IMR-90 (cell line): Measurements from ENCODE around the gene SDC3. TPM values are rescaled to one million over a fixed set of nuclear protein-coding genes. Genes with fewer than 3 reads are reported as not detected.

ENCODE experiments used
- ATAC-seq: fragments of 200-7000 bp; cut with Tn5 transposase; 2 replicates; pipeline ENCODE4 v1.9.1; 2020; ENCODE audit warnings: low read depth, mild to moderate bottlenecking, moderate library complexity
- BruUV-seq: library from RNA; stranded (reverse); fragments of 400-500 nt; replicated peaks from 2 replicates; lab custom pipeline; 2021; lab: Mats Ljungman, UMichigan
- CTCF ChIA-PET: fragments of 300-600 bp; formaldehyde crosslinking; extraction: SDS; loops from one replicate; lab custom pipeline; 2021; ENCODE audit warnings: antibody characterized with exemption; lab: Yijun Ruan, JAX
- POLR2A ChIA-PET: fragments of 300-600 bp; sonication (Branson Sonifier 250); formaldehyde crosslinking; loops from one replicate; lab custom pipeline; 2022; ENCODE audit warnings: antibody characterized with exemption; ENCODE audit not compliant: unreplicated experiment; lab: Charles Lee
- DNase-seq: peaks from one replicate; pipeline ENCODE4 v3.0.0; 2013
- H2AFZ ChIP-seq: replicated peaks from 2 replicates; pipeline ENCODE3; 2013; ENCODE audit warnings: low read length, mild to moderate bottlenecking; ENCODE audit not compliant: poor library complexity
- H2AK5ac ChIP-seq: 2 replicates; pipeline ENCODE4 v1.6.1; 2013; ENCODE audit warnings: low read depth, low read length, inconsistent platforms
- H2AK9ac ChIP-seq: replicated peaks from 2 replicates; pipeline ENCODE3; 2013; ENCODE audit warnings: mild to moderate bottlenecking, low read depth, low read length, moderate library complexity; ENCODE audit not compliant: poor library complexity
- H2BK120ac ChIP-seq: 2 replicates; pipeline ENCODE4 v1.6.1; 2013; ENCODE audit warnings: low read depth, low read length, inconsistent platforms
- H2BK15ac ChIP-seq: 3 replicates; pipeline ENCODE4 v1.6.1; 2013; ENCODE audit warnings: low read depth, low read length, inconsistent platforms
- H2BK20ac ChIP-seq: 2 replicates; pipeline ENCODE4 v1.6.1; 2013; ENCODE audit warnings: low read depth, mild to moderate bottlenecking, inconsistent platforms, low read length, moderate library complexity
- H2BK5ac ChIP-seq: 2 replicates; pipeline ENCODE4 v1.6.1; 2013; ENCODE audit warnings: mild to moderate bottlenecking, low read depth, low read length, inconsistent platforms; ENCODE audit not compliant: poor library complexity, severe bottlenecking
- H3K14ac ChIP-seq: replicated peaks from 2 replicates; pipeline ENCODE4 v1.6.1; 2013; ENCODE audit warnings: low read depth, low read length, inconsistent platforms
- H3K18ac ChIP-seq: 2 replicates; pipeline ENCODE4 v1.6.1; 2013; ENCODE audit warnings: low read depth, low read length, control low read depth
- H3K23ac ChIP-seq: 2 replicates; pipeline ENCODE4 v1.6.1; 2013; ENCODE audit warnings: low read depth, low read length, inconsistent platforms
- H3K27ac ChIP-seq: 2 replicates; pipeline ENCODE4 v1.5.1; 2013; ENCODE audit warnings: mild to moderate bottlenecking, control low read depth, low read length; ENCODE audit not compliant: insufficient read depth
- H3K27me3 ChIP-seq: 2 replicates; pipeline ENCODE4 v1.6.1; 2013; ENCODE audit warnings: low read length; ENCODE audit not compliant: control insufficient read depth, insufficient read depth
- H3K36me3 ChIP-seq: 2 replicates; pipeline ENCODE4 v1.6.1; 2013; ENCODE audit warnings: low read length, mixed read lengths; ENCODE audit not compliant: control insufficient read depth, insufficient read depth
- H3K4ac ChIP-seq: 2 replicates; pipeline ENCODE4 v1.6.1; 2013; ENCODE audit warnings: low read depth, low read length, inconsistent platforms
- H3K4me1 ChIP-seq: 2 replicates; pipeline ENCODE4 v1.6.1; 2013; ENCODE audit warnings: low read length, mixed read lengths; ENCODE audit not compliant: control insufficient read depth, insufficient read depth
- H3K4me2 ChIP-seq: 2 replicates; pipeline ENCODE4 v1.6.1; 2013; ENCODE audit warnings: low read depth, mild to moderate bottlenecking, control low read depth, low read length, moderate library complexity
- H3K4me3 ChIP-seq: 2 replicates; pipeline ENCODE4 v1.5.1; 2013; ENCODE audit warnings: low read depth, mild to moderate bottlenecking, control low read depth, low read length, moderate library complexity; ENCODE audit not compliant: insufficient read depth
- H3K56ac ChIP-seq: 2 replicates; pipeline ENCODE4 v1.6.1; 2013; ENCODE audit warnings: low read length, inconsistent platforms; ENCODE audit not compliant: insufficient read depth; ENCODE audit errors: extremely low read depth
- H3K79me1 ChIP-seq, 2 experiments: 2 replicates each; pipeline ENCODE4 v1.6.1; 2013; ENCODE audit warnings: low read length in 2 of 2, inconsistent platforms in 1 of 2, low read depth in 1 of 2
- H3K9ac ChIP-seq: 2 replicates; pipeline ENCODE4 v1.6.1; 2013; ENCODE audit warnings: low read depth, low read length, control low read depth
- H3K9me1 ChIP-seq: 2 replicates; pipeline ENCODE4 v1.6.1; 2013; ENCODE audit warnings: low read length, inconsistent platforms; ENCODE audit not compliant: insufficient read depth
- H3K9me3 ChIP-seq: 2 replicates; pipeline ENCODE4 v1.6.1; 2013; ENCODE audit warnings: low read length; ENCODE audit not compliant: control insufficient read depth, insufficient read depth
- H4K20me1 ChIP-seq: 2 replicates; pipeline ENCODE4 v1.6.1; 2013; ENCODE audit warnings: low read length, inconsistent platforms; ENCODE audit not compliant: insufficient read depth
- H4K5ac ChIP-seq: 2 replicates; pipeline ENCODE4 v1.6.1; 2013; ENCODE audit warnings: mild to moderate bottlenecking, low read depth, low read length, control low read depth
- H4K8ac ChIP-seq, 2 experiments: 2 replicates each; pipeline ENCODE4 v1.6.1; 2013; ENCODE audit warnings: low read depth in 2 of 2, low read length in 2 of 2, control low read depth in 1 of 2, inconsistent platforms in 1 of 2
- H4K91ac ChIP-seq: 2 replicates; pipeline ENCODE4 v1.6.1; 2013; ENCODE audit warnings: low read depth, low read length, inconsistent platforms; ENCODE audit not compliant: insufficient read depth
- BHLHE40 ChIP-seq: fragments of 150-350 bp; IDR thresholded peaks from 2 replicates; pipeline ENCODE4 v1.6.1; 2016; ENCODE audit warnings: mild to moderate bottlenecking, low read depth, low read length
- CEBPB ChIP-seq: IDR thresholded peaks from 2 replicates; pipeline ENCODE4 v1.6.1; 2012; ENCODE audit warnings: low read depth, low read length, improper control_type of control experiment
- CHD1 ChIP-seq: IDR thresholded peaks from 2 replicates; pipeline ENCODE4 v1.6.1; 2012; ENCODE audit warnings: low read depth, low read length, improper control_type of control experiment
- MAFK ChIP-seq: IDR thresholded peaks from 2 replicates; pipeline ENCODE4 v1.6.1; 2012; ENCODE audit warnings: low read depth, low read length, improper control_type of control experiment
- MAZ ChIP-seq: IDR thresholded peaks from 2 replicates; pipeline ENCODE4 v1.6.1; 2012; ENCODE audit warnings: low read depth, mild to moderate bottlenecking, low read length, improper control_type of control experiment, moderate library complexity, borderline replicate concordance
- NFE2L2 ChIP-seq: fragments of 150-350 bp; IDR thresholded peaks from 2 replicates; pipeline ENCODE4 v1.6.1; 2016; ENCODE audit warnings: low read depth, mild to moderate bottlenecking, low read length
- POLR2A ChIP-seq: IDR thresholded peaks from 2 replicates; pipeline ENCODE4 v1.6.1; 2012; ENCODE audit warnings: mild to moderate bottlenecking, low read depth, low read length
- RAD21 ChIP-seq: IDR thresholded peaks from 2 replicates; pipeline ENCODE4 v1.6.1; 2012; ENCODE audit warnings: low read length, improper control_type of control experiment
- RCOR1 ChIP-seq: IDR thresholded peaks from 2 replicates; pipeline ENCODE4 v1.6.1; 2012; ENCODE audit warnings: mild to moderate bottlenecking, low read length, improper control_type of control experiment; ENCODE audit not compliant: insufficient replicate concordance
- SMC3 ChIP-seq: fragments of 150-350 bp; IDR thresholded peaks from 2 replicates; pipeline ENCODE4 v1.6.1; 2016; ENCODE audit warnings: low read depth, mild to moderate bottlenecking, antibody characterized with exemption, low read length, moderate library complexity
- WGBS, 2 experiments: methylation state at CpG; one replicate each; pipeline versions ENCODE4 v1.1.5 to v1.1.7; 2013; ENCODE audit warnings: missing lambda C conversion rate in 2 of 2; ENCODE audit not compliant: insufficient read length in 1 of 2; ENCODE audit errors: extremely low coverage in 2 of 2; 5-methylcytosine and 5-hydroxymethylcytosine counted together
- dilution Hi-C: fragments of 300-500 bp; cut with HindIII; formaldehyde crosslinking; loops from one replicate; pipeline ENCODE4 v1.14.3; 2018; ENCODE audit warnings: low sequenced_read_pairs; ENCODE audit not compliant: unreplicated experiment
- in situ Hi-C: fragments of 300-500 bp; cut with MboI; formaldehyde crosslinking; loops from 3 replicates; pipeline ENCODE4 v1.14.3; 2019; ENCODE audit warnings: low sequenced_read_pairs, inconsistent platforms, mixed read lengths
- intact Hi-C: fragments of 100-400 bp; cut with micrococcal nuclease; formaldehyde crosslinking; loops from 2 replicates; pipeline ENCODE4 v1.10.0; 2022
- polyA plus RNA-seq, 3 experiments: library from polyadenylated mRNA; depleted of rRNA; stranded (reverse); fragments of >200 nt; gene quantifications; 2 replicates each; pipeline ENCODE4 v1.2.3, GENCODE V29; 2012; ENCODE audit warnings: low replicate concordance in 1 of 3
- total RNA-seq: library from RNA; depleted of rRNA; stranded (reverse); fragments of >200 nt; gene quantifications from 2 replicates; pipeline ENCODE4 v1.2.3, GENCODE V29; 2012
- TF ChIP-seq, protein P1 (sequence below): fragments of 150-350 bp; IDR thresholded peaks from 2 replicates; pipeline ENCODE4 v1.6.1; 2016; ENCODE audit warnings: low read depth, mild to moderate bottlenecking, low read length, moderate library complexity, borderline replicate concordance
- TF ChIP-seq, protein P2 (sequence below): fragments of 150-350 bp; IDR thresholded peaks from 2 replicates; pipeline ENCODE4 v1.6.1; 2017; ENCODE audit warnings: mild to moderate bottlenecking, antibody characterized with exemption, low read length, low read depth

The SDC3 gene
- total and polyA plus RNA-seq, 2 of the 4 experiments (the other 2 are of a cell fraction), result 13.1 to 71.5 TPM

DNA sequence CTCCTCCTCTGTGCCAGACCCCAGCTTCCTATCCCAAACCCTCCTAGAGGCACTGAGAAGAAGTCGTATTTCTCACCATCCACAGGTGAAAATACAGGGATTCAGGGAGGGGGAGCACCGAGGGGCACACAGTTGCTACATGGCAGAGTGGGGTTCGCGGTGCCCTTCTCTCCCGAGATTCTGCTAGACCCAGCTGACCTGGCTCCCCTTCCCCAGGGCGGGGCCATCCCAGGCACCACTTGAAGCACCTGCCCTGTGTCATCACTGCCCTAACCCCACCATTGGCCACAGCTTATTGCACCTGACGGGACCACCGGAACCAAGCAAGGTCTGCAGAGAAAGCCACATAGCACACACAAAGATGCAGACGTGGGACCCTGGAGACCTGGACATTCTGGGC, 30.5 kb downstream of the SDC3 start:
- intact Hi-C loops, result no loop called here

More for the DNA sequence above, 30.5 kb downstream of the SDC3 start:
- in situ Hi-C loops, result no loop called here
- dilution Hi-C loops, result no loop called here
- no peak overlapping the region for H3K9ac ChIP-seq
- H2BK120ac ChIP-seq, result peak overlapping the region; percentile 94
- no peaks in the 10 kb centered on the region for H3K27me3 ChIP-seq
- peaks cover 52% of the 10 kb centered on the region for H4K20me1 ChIP-seq
- H2AK9ac ChIP-seq, result peak overlapping the region; percentile 12
- ChIA-PET CTCF (interaction anchor here (1.4 kb wide), 1 partner anchor 33 kb away, joined by 3 read pairs; no protein-coding TSS in a partner anchor), POLR2A (no interaction called here)
- no TSS peak for BruUV-seq
- peak overlapping the region; percentile 32; the same call in 1 of the 2 replicates for H4K5ac ChIP-seq
- H2AFZ ChIP-seq, result no peak overlapping the region
- peaks cover 25 to 84% of the 10 kb centered on the region in 2 experiments for H3K79me1 ChIP-seq
- peak overlapping the region; percentile 65 for H3K27ac ChIP-seq
- no peak overlapping the region for H2BK5ac ChIP-seq
- peak overlapping the region; percentile 72; the same call in 1 of the 2 replicates for H4K91ac ChIP-seq
- peaks cover 32% of the 10 kb centered on the region for H3K4me1 ChIP-seq
- H3K23ac ChIP-seq, result no peak overlapping the region
- H3K4ac ChIP-seq, result peak overlapping the region; percentile 54
- peaks cover 26% of the 10 kb centered on the region for H3K9me1 ChIP-seq
- TF ChIP-seq MAFK (no peak), POLR2A (no peak), CHD1 (no peak), BHLHE40 (no peak), SMC3 (no peak), RCOR1 (no peak), MAZ (no peak; the same call in 1 of the 2 replicates), CEBPB (no peak), NFE2L2 (no peak), RAD21 (no peak)
- TF ChIP-seq, protein P1, sequence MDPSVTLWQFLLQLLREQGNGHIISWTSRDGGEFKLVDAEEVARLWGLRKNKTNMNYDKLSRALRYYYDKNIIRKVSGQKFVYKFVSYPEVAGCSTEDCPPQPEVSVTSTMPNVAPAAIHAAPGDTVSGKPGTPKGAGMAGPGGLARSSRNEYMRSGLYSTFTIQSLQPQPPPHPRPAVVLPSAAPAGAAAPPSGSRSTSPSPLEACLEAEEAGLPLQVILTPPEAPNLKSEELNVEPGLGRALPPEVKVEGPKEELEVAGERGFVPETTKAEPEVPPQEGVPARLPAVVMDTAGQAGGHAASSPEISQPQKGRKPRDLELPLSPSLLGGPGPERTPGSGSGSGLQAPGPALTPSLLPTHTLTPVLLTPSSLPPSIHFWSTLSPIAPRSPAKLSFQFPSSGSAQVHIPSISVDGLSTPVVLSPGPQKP, result no peak
- TF ChIP-seq, protein P2, sequence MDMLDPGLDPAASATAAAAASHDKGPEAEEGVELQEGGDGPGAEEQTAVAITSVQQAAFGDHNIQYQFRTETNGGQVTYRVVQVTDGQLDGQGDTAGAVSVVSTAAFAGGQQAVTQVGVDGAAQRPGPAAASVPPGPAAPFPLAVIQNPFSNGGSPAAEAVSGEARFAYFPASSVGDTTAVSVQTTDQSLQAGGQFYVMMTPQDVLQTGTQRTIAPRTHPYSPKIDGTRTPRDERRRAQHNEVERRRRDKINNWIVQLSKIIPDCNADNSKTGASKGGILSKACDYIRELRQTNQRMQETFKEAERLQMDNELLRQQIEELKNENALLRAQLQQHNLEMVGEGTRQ, result no peak
- H3K4me2 ChIP-seq, result no peak overlapping the region; the same call in 1 of the 2 replicates
- peak overlapping the region; percentile 84 for H2BK15ac ChIP-seq
- H3K14ac ChIP-seq, result 0 out of 2 replicates have a peak overlapping the region, but pooled peaks have one; percentile 40
- H2BK20ac ChIP-seq, result peak overlapping the region; percentile 39; the same call in 1 of the 2 replicates
- H4K8ac ChIP-seq, result peak overlapping the region; percentile 20 to 58; a peak in 2 of 4 replicates
- DNase-seq (no peak), ATAC-seq (no peak)
- peak overlapping the region; percentile 84 for H2AK5ac ChIP-seq
- H3K9me3 ChIP-seq, result peaks cover 7% of the 10 kb centered on the region
- no peak overlapping the region for H3K4me3 ChIP-seq
- no peak overlapping the region for H3K56ac ChIP-seq
- WGBS, 2 experiments, result 88% methylated on average over 7 of the region's 9 CpGs; no CpG with 5 or more reads in 1 of the 2 experiments
- no peak overlapping the region; the same call in 1 of the 2 replicates for H3K18ac ChIP-seq
- peaks cover 36% of the 10 kb centered on the region for H3K36me3 ChIP-seq
